GM18519 (cell line): ENCODE data around the gene ST14.
"Not testable (repeated sequence)": the region's sequence is repeated elsewhere in the genome, so short reads cannot be mapped to it uniquely, and the experiment has no call there.

Source experiments
- ATAC-seq: cut with Tn5 transposase; IDR thresholded peaks from one replicate; pipeline ENCODE4 v1.9.1; 2021; ENCODE audit warnings: mild to moderate bottlenecking, moderate library complexity; ENCODE audit not compliant: unreplicated experiment, low FRiP score

The ST14 gene

GRCh38 chr11:130218501-130219070 is 59.0 kb downstream of the ST14 start:
- ATAC-seq = no peak

- ATAC-seq = no peak
These were observed 59.6 kb downstream of the ST14 start for GRCh38 chr11:130219148-130219547.

GRCh38 chr11:130220311-130221035 is 60.9 kb downstream of the ST14 start:
- ATAC-seq = no peak

- no peak for ATAC-seq
These were observed 63.8 kb downstream of the ST14 start for GRCh38 chr11:130223291-130223971.

- ATAC-seq = no peak
These were observed 67.8 kb downstream of the ST14 start for GRCh38 chr11:130227373-130227772.

GRCh38 chr11:130233486-130233885 is 73.9 kb downstream of the ST14 start:
- ATAC-seq = not testable (repeated sequence)

GRCh38 chr11:130233888-130234287 is 74.3 kb downstream of the ST14 start:
- ATAC-seq = not testable (repeated sequence)

- ATAC-seq = no peak
These were observed 74.7 kb downstream of the ST14 start for GRCh38 chr11:130234315-130234714.

GRCh38 chr11:130237282-130238006 is 77.9 kb downstream of the ST14 start:
- peak; percentile 43 for ATAC-seq

- no peak for ATAC-seq
These were observed 82.1 kb downstream of the ST14 start for GRCh38 chr11:130241713-130242112.

- ATAC-seq = no peak
These were observed 84.2 kb downstream of the ST14 start for GRCh38 chr11:130243816-130244215.

- ATAC-seq = no peak
These were observed 85.3 kb downstream of the ST14 start for GRCh38 chr11:130244848-130245247.

GRCh38 chr11:130245375-130245774 is 85.8 kb downstream of the ST14 start:
- not testable (repeated sequence) for ATAC-seq

- no peak for ATAC-seq
These were observed 86.7 kb downstream of the ST14 start for GRCh38 chr11:130246270-130246669.

- no peak for ATAC-seq
These were observed 87.2 kb downstream of the ST14 start for GRCh38 chr11:130246738-130247137.

- no peak for ATAC-seq
These were observed 87.7 kb downstream of the ST14 start for GRCh38 chr11:130247319-130247718.

- ATAC-seq = no peak
These were observed 89.8 kb downstream of the ST14 start for GRCh38 chr11:130249371-130249770.

GRCh38 chr11:130249929-130250328 is 90.3 kb downstream of the ST14 start:
- not testable (repeated sequence) for ATAC-seq

- not testable (repeated sequence) for ATAC-seq
These were observed 92.2 kb downstream of the ST14 start for GRCh38 chr11:130251763-130252162.
